HL-60 (cell line): ENCODE results near the gene BRK1.
"Not testable (repeated sequence)": the region's sequence is repeated elsewhere in the genome, so short reads cannot be mapped to it uniquely, and the experiment has no call there.

Experiments used
- DNase-seq, 2 experiments: peaks; one replicate each; pipeline ENCODE4 v3.0.0-alpha.2; 2010 to 2020; ENCODE audit warnings: low read depth in 1 of 2, low spot score in 1 of 2
- H3K27ac ChIP-seq: fragments of 250-450 bp; sonication (Bioruptor Pico); replicated peaks from 2 replicates; pipeline ENCODE4 v1.5.1; 2020; ENCODE audit warnings: mild to moderate bottlenecking, moderate library complexity
- H3K27me3 ChIP-seq: fragments of 250-450 bp; sonication (Bioruptor Pico); 2 replicates; pipeline ENCODE4 v1.5.1; 2021; ENCODE audit warnings: mild to moderate bottlenecking, moderate library complexity; ENCODE audit not compliant: insufficient read depth, poor library complexity, severe bottlenecking
- H3K4me3 ChIP-seq: replicated peaks from 2 replicates; pipeline ENCODE4 v1.5.1; 2011; ENCODE audit warnings: mild to moderate bottlenecking, control low read depth, low read length; ENCODE audit not compliant: insufficient read depth
- CTCF ChIP-seq: IDR thresholded peaks from one replicate; pipeline ENCODE4 v1.5.1; 2011; ENCODE audit warnings: low read length, control low read depth, inconsistent platforms; ENCODE audit not compliant: insufficient read depth
- GABPA ChIP-seq: IDR thresholded peaks from 2 replicates; pipeline ENCODE4 v1.6.1; 2012; ENCODE audit warnings: low read depth
- POLR2AphosphoS5 ChIP-seq: IDR thresholded peaks from 2 replicates; pipeline ENCODE4 v1.6.1; 2012; ENCODE audit warnings: low read depth
- REST ChIP-seq: IDR thresholded peaks from 2 replicates; pipeline ENCODE4 v1.6.1; 2012; ENCODE audit warnings: low read depth; ENCODE audit not compliant: insufficient replicate concordance
- SPI1 ChIP-seq: IDR thresholded peaks from 2 replicates; pipeline ENCODE4 v1.6.1; 2012; ENCODE audit warnings: low read depth, mild to moderate bottlenecking, borderline replicate concordance

BRK1 gene

GRCh38 chr3:10160346-10160745 lies 44.9 kb downstream of the BRK1 start:
- Histone ChIP-seq H3K27ac (no peak overlapping the region), H3K27me3 (no peaks in the 10 kb centered on the region), H3K4me3 (no peak overlapping the region)
- DNase-seq: no peak
- no peak for TF ChIP-seq REST
- no peak for TF ChIP-seq POLR2AphosphoS5
- TF ChIP-seq CTCF: no peak
- TF ChIP-seq GABPA: no peak
- no peak for TF ChIP-seq SPI1

- Histone ChIP-seq H3K27me3 (no peaks in the 10 kb centered on the region), H3K4me3 (no peak overlapping the region), H3K27ac (no peak overlapping the region)
- DNase-seq: no peak
- TF ChIP-seq SPI1: no peak
- no peak for TF ChIP-seq POLR2AphosphoS5
- no peak for TF ChIP-seq REST
- no peak for TF ChIP-seq CTCF
These were observed 45.5 kb downstream of the BRK1 start for GRCh38 chr3:10160925-10161324.

GRCh38 chr3:10162185-10162584 lies 46.7 kb downstream of the BRK1 start:
- Histone ChIP-seq H3K27ac (no peak overlapping the region), H3K27me3 (no peaks in the 10 kb centered on the region), H3K4me3 (no peak overlapping the region)
- TF ChIP-seq GABPA: no peak
- peak; percentile 17; the same call in 1 of the 2 replicates for TF ChIP-seq SPI1
- no peak for TF ChIP-seq REST
- TF ChIP-seq POLR2AphosphoS5: no peak
- no peak for TF ChIP-seq CTCF
- peak in 1 of 2 experiments; percentile 46 for DNase-seq

- DNase-seq, H3K27me3 ChIP-seq, H3K27ac ChIP-seq, H3K4me3 ChIP-seq: not testable (repeated sequence)
These were observed 48.7 kb downstream of the BRK1 start for GRCh38 chr3:10164201-10164545.
